Esophagus squamous epithelium (tissue), 4 donors: ENCODE measurements around the gene GFM2.

Experiments
- POLR2A ChIP-seq, 4 donors: fragments of 450-650 bp; IDR thresholded peaks; one replicate each; pipeline ENCODE4 v1.6.1; 2017; ENCODE audit warnings: antibody characterized with exemption in 4 of 4, mild to moderate bottlenecking in 4 of 4, moderate library complexity in 3 of 4
- TF ChIP-seq, protein P1 (sequence below), 6 experiments: fragments of 450-650 bp in 4 of 6; fragments of 200-600 bp in 2 of 6; sonication (generic) in 2 of 6; IDR thresholded peaks; one replicate each; pipeline ENCODE4 v1.5.1; 2016 to 2019; ENCODE audit warnings: antibody characterized with exemption in 6 of 6, mild to moderate bottlenecking in 4 of 6, moderate library complexity in 4 of 6

DNA sequence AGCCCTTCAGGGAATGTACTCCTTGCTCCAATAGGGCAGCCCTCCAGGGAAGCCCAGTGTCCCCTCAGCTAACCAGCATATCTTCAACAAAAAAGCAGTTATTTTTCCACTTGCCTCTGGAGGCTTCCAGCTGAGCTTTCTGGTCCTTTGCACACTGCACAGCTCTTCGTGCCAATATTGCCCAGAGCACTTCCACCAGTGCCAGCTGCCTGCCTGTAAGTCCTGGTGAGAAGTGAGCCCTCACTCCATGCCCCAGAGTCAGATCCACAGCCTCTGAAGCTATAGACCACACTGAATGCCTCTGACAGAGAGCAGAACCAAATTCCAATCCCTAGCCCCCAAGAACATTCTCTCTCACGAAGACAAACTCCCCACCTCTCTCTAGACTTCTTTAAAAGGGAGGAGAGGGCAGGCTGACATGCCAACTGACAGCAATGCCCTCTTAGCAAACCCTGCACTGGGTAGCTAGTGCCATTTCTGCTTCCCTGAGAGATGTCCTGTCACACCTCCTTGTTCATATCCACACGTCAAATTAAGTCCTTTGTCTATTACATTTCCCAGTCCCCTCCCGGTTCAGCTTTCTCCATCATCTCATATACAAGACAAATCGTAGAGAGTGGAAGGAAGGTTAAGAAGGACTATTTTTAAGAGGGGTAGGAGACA is 94.6 kb downstream of the GFM2 start:
- TF ChIP-seq, protein P1, sequence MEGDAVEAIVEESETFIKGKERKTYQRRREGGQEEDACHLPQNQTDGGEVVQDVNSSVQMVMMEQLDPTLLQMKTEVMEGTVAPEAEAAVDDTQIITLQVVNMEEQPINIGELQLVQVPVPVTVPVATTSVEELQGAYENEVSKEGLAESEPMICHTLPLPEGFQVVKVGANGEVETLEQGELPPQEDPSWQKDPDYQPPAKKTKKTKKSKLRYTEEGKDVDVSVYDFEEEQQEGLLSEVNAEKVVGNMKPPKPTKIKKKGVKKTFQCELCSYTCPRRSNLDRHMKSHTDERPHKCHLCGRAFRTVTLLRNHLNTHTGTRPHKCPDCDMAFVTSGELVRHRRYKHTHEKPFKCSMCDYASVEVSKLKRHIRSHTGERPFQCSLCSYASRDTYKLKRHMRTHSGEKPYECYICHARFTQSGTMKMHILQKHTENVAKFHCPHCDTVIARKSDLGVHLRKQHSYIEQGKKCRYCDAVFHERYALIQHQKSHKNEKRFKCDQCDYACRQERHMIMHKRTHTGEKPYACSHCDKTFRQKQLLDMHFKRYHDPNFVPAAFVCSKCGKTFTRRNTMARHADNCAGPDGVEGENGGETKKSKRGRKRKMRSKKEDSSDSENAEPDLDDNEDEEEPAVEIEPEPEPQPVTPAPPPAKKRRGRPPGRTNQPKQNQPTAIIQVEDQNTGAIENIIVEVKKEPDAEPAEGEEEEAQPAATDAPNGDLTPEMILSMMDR (IDR thresholded peaks at IDR 0.05): no peak
- no peak for TF ChIP-seq POLR2A (IDR thresholded peaks at IDR 0.05)
